ENCODE measurements around the gene CAB39. TPM values are rescaled to one million over a fixed set of nuclear protein-coding genes. Genes with fewer than 3 reads are reported as not detected.

Gene CAB39
- total and polyA plus RNA-seq, 2 of the 8 experiments (the other 6 are each of a cell fraction or from before 2014, with no cell fraction given): 16.4 to 50.5 TPM

DNA sequence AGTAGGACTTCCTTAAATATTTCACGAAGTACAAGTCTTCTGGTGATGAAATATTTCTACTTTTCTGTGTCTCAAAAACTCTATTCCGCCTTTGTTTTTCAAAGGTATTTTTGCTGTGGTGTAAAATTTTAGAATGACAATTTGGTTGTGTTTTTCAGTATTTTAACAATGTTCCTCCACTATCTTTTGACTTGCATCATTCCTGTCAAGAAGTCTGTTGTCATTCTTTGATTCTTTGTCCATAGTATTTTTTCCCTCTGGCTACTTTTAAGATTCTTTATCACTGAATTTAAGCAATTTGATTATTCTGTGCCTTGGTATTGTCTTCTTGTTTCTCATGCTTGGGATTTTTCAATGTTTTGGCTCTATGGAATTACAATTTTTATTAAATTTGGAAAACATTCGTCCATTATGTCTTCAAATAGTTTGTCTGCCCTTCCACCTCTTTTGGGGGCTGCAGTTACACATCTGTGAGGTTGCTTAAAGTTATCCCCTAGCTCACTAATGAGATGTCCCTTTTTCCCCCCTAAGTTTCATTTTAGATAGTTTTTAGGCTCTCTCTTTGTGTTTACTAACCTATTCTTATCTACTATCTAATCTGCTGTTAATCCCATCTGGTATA is 76.0 kb downstream of the CAB39 start:
- Histone ChIP-seq H2BK5ac (ENCODE audit: low read depth, low read length) (no peak overlapping the region), H2AFZ (ENCODE audit: low read length) (no peak overlapping the region), H4K8ac (ENCODE audit: extremely low read depth, insufficient read depth, low read length) (no peak overlapping the region), H3K79me1 (ENCODE audit: low read depth, low read length) (peaks cover 5% of the 10 kb centered on the region; the same call in 1 of the 2 replicates), H4K5ac (ENCODE audit: insufficient read length, low read depth, low read length) (no peak overlapping the region), H2BK120ac (replicated peaks; ENCODE audit: low read depth, low read length) (no peak overlapping the region), H2AK5ac (ENCODE audit: low read depth, low read length) (no peak overlapping the region), H3K4me1 (replicated peaks in 1 of 4; ENCODE audit: control insufficient read depth in 3 of 4, insufficient read depth in 4 of 4, low read length in 3 of 4) (peaks cover 0 to 4% (median under 1%) of the 10 kb centered on the region in 4 experiments; a peak in 3 of 7 replicates), H3K4me3 (ENCODE audit: extremely low read depth in 1 of 4, insufficient read depth in 2 of 4, low read depth in 3 of 4, low read length in 4 of 4) (no peak overlapping the region), H3K23ac (ENCODE audit: insufficient read length) (no peak overlapping the region), H3K9ac (replicated peaks in 1 of 4; ENCODE audit: extremely low read depth in 1 of 4, low read depth in 3 of 4, low read length in 3 of 4) (no peak overlapping the region), H3K9me3 (ENCODE audit: insufficient read depth in 2 of 2, low read depth in 1 of 2, low read length in 1 of 2) (peaks cover 3 to 7% of the 10 kb centered on the region in 2 experiments; a peak in 2 of 4 replicates), H3K27me3 (replicated peaks in 1 of 4; ENCODE audit: control insufficient read depth in 3 of 4, extremely low read depth in 1 of 4, insufficient read depth in 3 of 4, low read length in 3 of 4) (no peaks in the 10 kb centered on the region), H3K4me2 (ENCODE audit: insufficient read depth in 1 of 2, low read depth in 2 of 2, low read length in 2 of 2) (no peak overlapping the region), H3K23me2 (ENCODE audit: low read depth, low read length) (no peaks in the 10 kb centered on the region), H3K18ac (ENCODE audit: extremely low read depth, low read length) (no peak overlapping the region), H3K36me3 (ENCODE audit: control insufficient read depth in 2 of 4, insufficient read depth in 4 of 4, low read length in 3 of 4) (peaks cover 0 to 16% (median 2%) of the 10 kb centered on the region in 4 experiments; a peak in 3 of 8 replicates), H3K56ac (replicated peaks; ENCODE audit: insufficient read length, low read depth, low read length) (no peak overlapping the region), H4K20me1 (replicated peaks in 1 of 2; ENCODE audit: control insufficient read depth in 1 of 2, insufficient read depth in 2 of 2, low read length in 2 of 2) (no peaks in the 10 kb centered on the region), H4K91ac (replicated peaks; ENCODE audit: insufficient read length, low read length) (no peak overlapping the region), H3K14ac (ENCODE audit: insufficient read length) (no peak overlapping the region), H3K27ac (ENCODE audit: low read depth, low read length) (no peak overlapping the region), H2BK20ac (ENCODE audit: low read length) (no peak overlapping the region), H2BK15ac (ENCODE audit: low read length) (no peak overlapping the region), H3K79me2 (ENCODE audit: control insufficient read depth in 1 of 2, insufficient read depth in 2 of 2, low read length in 2 of 2) (peaks cover 0 to 32% of the 10 kb centered on the region in 2 experiments; a peak in 1 of 4 replicates), H3K4ac (replicated peaks; ENCODE audit: insufficient read length, low read depth, low read length) (no peak overlapping the region), H2BK12ac (ENCODE audit: low read depth, low read length) (no peak overlapping the region)
- ChIA-PET CTCF (ENCODE audit: partially characterized antibody) (interaction anchor here (0.6 to 3.9 kb wide), 4 partner anchors 8 to 75 kb away, joined by 3 to 18 read pairs (median 6); no protein-coding TSS in a partner anchor), POLR2A (ENCODE audit: partially characterized antibody) (no interaction called here)
- DNase-seq (ENCODE audit: low read depth in 1 of 2, low spot score in 2 of 2) (no peak), FAIRE-seq (no peak)
- 84% methylated on average over 3 of the region's 3 CpGs; no CpG with 5 or more reads in 1 of the 2 experiments for WGBS, 2 experiments (ENCODE audit: extremely low coverage in 1 of 2, insufficient coverage in 1 of 2, insufficient read length in 1 of 2, insufficient replicate concordance in 2 of 2, low coverage in 1 of 2, low lambda C conversion rate in 2 of 2, missing lambda C conversion rate in 1 of 2)
- no peak for TF ChIP-seq BRCA1 (IDR thresholded peaks at IDR 0.05; ENCODE audit: low read depth, low read length)
- no peak for TF ChIP-seq TAF7 (optimal IDR thresholded peaks at IDR 0.05; ENCODE audit: borderline replicate concordance, low read depth, low read length)
- no peak for TF ChIP-seq TAF1 (IDR thresholded peaks at IDR 0.05; ENCODE audit: low read depth, low read length)
- no peak for TF ChIP-seq TCF12 (IDR thresholded peaks at IDR 0.05; ENCODE audit: low read depth, low read length)
- no peak for TF ChIP-seq GTF2F1 (IDR thresholded peaks at IDR 0.05; ENCODE audit: borderline replicate concordance, low read depth, low read length)
- TF ChIP-seq EP300 (IDR thresholded peaks at IDR 0.05; ENCODE audit: borderline replicate concordance in 1 of 2, low read depth in 2 of 2, low read length in 2 of 2): no peak
- no peak for TF ChIP-seq YY1 (IDR thresholded peaks at IDR 0.05; ENCODE audit: low read depth, low read length)
- TF ChIP-seq POLR2AphosphoS5 (IDR thresholded peaks at IDR 0.05; ENCODE audit: low read depth, low read length): no peak
- no peak for TF ChIP-seq CTBP2 (IDR thresholded peaks at IDR 0.05; ENCODE audit: borderline replicate concordance, insufficient read depth, insufficient read length, low read length)
- no peak for TF ChIP-seq RBBP5 (IDR thresholded peaks at IDR 0.05; ENCODE audit: borderline replicate concordance, low read depth, low read length)
- no peak for TF ChIP-seq TBP (IDR thresholded peaks at IDR 0.05; ENCODE audit: low read depth, low read length)
- no peak for TF ChIP-seq BACH1 (IDR thresholded peaks at IDR 0.05; ENCODE audit: low read length)
- TF ChIP-seq CEBPB (IDR thresholded peaks at IDR 0.05; ENCODE audit: low read depth, low read length): no peak
- TF ChIP-seq JUND (IDR thresholded peaks at IDR 0.05; ENCODE audit: low read length): no peak

Measured in H1 (cell line).